Aorta (tissue), 5 donors: Measurements from ENCODE around the gene BSND. TPM values are rescaled to one million over a fixed set of nuclear protein-coding genes. Genes with fewer than 3 reads are reported as not detected.
A peak's percentile ranks its signal among the peaks of the same experiment; 100 is the strongest.

Source experiments
- ATAC-seq: fragments of 200-7000 bp; cut with Tn5 transposase; one replicate; pipeline ENCODE4 v1.9.1; 2022; ENCODE audit warnings: moderate library complexity; ENCODE audit not compliant: low FRiP score
- DNase-seq, 2 donors: peaks; one replicate each; pipeline ENCODE4 v3.0.0-alpha.2; 2020
- H3K27ac ChIP-seq, 2 donors: one replicate each; pipeline ENCODE4 v1.5.1; 2013; ENCODE audit warnings: low read length in 2 of 2, mild to moderate bottlenecking in 2 of 2, moderate library complexity in 2 of 2, control low read depth in 1 of 2, inconsistent platforms in 1 of 2, low read depth in 1 of 2
- H3K27me3 ChIP-seq, 2 donors: one replicate each; pipeline ENCODE4 v1.6.1; 2013; ENCODE audit warnings: control low read depth in 1 of 2, low read length in 1 of 2, mild to moderate bottlenecking in 1 of 2, moderate library complexity in 1 of 2; ENCODE audit not compliant: insufficient read depth in 2 of 2, control insufficient read depth in 1 of 2
- H3K36me3 ChIP-seq, 2 donors: one replicate each; pipeline ENCODE4 v1.6.1; 2013; ENCODE audit warnings: control low read depth in 1 of 2, low read length in 1 of 2, mild to moderate bottlenecking in 1 of 2; ENCODE audit not compliant: insufficient read depth in 2 of 2, control insufficient read depth in 1 of 2
- H3K4me1 ChIP-seq, 2 donors: one replicate each; pipeline ENCODE4 v1.6.1; 2013; ENCODE audit warnings: low read length in 2 of 2, control low read depth in 1 of 2, mild to moderate bottlenecking in 1 of 2, moderate library complexity in 1 of 2; ENCODE audit not compliant: insufficient read depth in 2 of 2, control insufficient read depth in 1 of 2
- H3K4me3 ChIP-seq, 2 donors: one replicate each; pipeline ENCODE4 v1.5.1; 2013; ENCODE audit warnings: low read length in 2 of 2, control low read depth in 1 of 2, mild to moderate bottlenecking in 1 of 2
- H3K9me3 ChIP-seq: one replicate; pipeline ENCODE4 v1.6.1; 2013; ENCODE audit warnings: mild to moderate bottlenecking, low read length; ENCODE audit not compliant: control insufficient read depth
- WGBS, 2 donors: extraction: QIAGEN DNeasy Blood & Tissue Kit; methylation state at CpG; one replicate each; pipeline ENCODE4 v1.1.7; 2013; 5-methylcytosine and 5-hydroxymethylcytosine counted together
- intact Hi-C, 2 donors: fragments of 100-400 bp; cut with DNase I; formaldehyde crosslinking; loops; one replicate each; pipeline versions ENCODE4 v1.14.2 to v1.15.0; 2022
- polyA plus RNA-seq, 2 donors: library from polyadenylated mRNA; stranded (reverse); fragments of 200-250 nt; gene quantifications; one replicate each; pipeline ENCODE4 v1.2.3, GENCODE V29; 2013
- total RNA-seq, 2 donors: library from RNA; stranded (reverse); fragmentation: NEBNext Ultra II Directional; extraction: Animal tissue kit (Norgen Biotek cat#: 25700); gene quantifications; one replicate each; pipeline ENCODE4 v1.2.1, GENCODE V29; 2021
- donor health status: healthy with polysubstance abuse.
- donor health status: Bipolar disorder and iron deficiency.
- donor health status: DM: no; HTN: no; CAD: no.
- donor health status: DM: no; HTN: no; CAD: no.
- donor health status: DM: yes; HTN: yes; CAD: no.

Gene BSND
- total and polyA plus RNA-seq, 4 donors, result not detected

- intact Hi-C loops, result no loop called here
- Histone ChIP-seq H3K27me3 (no peaks in the 10 kb centered on the region), H3K36me3 (no peaks in the 10 kb centered on the region), H3K4me3 (no peak overlapping the region), H3K4me1 (no peaks in the 10 kb centered on the region), H3K27ac (no peak overlapping the region), H3K9me3 (no peaks in the 10 kb centered on the region)
- DNase-seq, result no peak
- no peak for ATAC-seq
- WGBS, 2 donors, result 97 to 100% methylated on average over 2 of the region's 2 CpGs
Measured at GRCh38 chr1:55043011-55043410, 44.3 kb downstream of the BSND start.

GRCh38 chr1:55043726-55044125, 45.0 kb downstream of the BSND start:
- DNase-seq, result peak in 1 of 2 donors; percentile 54
- Histone ChIP-seq H3K27me3 (no peaks in the 10 kb centered on the region), H3K9me3 (no peaks in the 10 kb centered on the region), H3K36me3 (no peaks in the 10 kb centered on the region), H3K4me1 (no peaks in the 10 kb centered on the region), H3K27ac (no peak overlapping the region), H3K4me3 (no peak overlapping the region)
- no peak for ATAC-seq
- WGBS, 2 donors, result 97% methylated on average over 9 of the region's 9 CpGs
- intact Hi-C loops, result no loop called here

DNA sequence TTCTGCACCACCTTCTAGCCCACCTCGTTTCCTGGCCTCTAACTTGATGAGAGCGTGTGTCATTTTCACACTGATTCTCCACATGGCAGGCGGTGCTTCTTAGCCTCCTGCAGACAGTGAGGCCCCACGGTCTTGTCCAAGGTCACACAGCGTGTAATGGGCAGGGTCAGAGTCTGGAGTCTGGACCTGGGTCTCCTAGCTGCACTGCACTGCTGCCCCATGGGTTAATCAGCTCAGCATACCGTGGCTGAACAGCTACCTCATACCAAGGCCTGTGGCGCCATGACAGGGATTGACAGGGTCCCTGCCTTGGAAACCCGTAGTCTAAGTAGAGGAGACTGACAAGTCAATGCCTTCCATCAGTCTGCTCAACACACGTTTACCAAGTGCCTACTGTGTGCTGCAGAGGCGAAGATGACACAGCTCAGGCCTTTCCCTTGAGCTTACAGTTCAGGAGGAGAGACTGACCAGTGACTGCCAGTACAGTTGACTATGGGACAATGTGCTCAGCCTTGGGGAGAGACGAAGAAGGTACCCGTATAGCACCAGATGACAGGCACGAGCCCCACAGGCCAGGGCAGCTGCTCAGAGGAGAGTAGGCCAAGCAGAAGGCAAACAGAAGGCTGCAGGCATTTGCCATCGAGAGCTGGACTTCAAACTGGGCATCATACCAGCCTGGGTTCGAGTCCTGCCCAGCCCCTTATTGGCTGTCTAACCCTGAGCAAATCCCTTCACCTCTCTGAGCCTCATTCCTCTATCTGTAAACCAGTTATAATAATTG, 46.1 kb downstream of the BSND start:
- ATAC-seq, result no peak
- no peak overlapping the region for H3K4me3 ChIP-seq
- no peaks in the 10 kb centered on the region for H3K27me3 ChIP-seq
- H3K9me3 ChIP-seq, result no peaks in the 10 kb centered on the region
- no peaks in the 10 kb centered on the region for H3K4me1 ChIP-seq
- intact Hi-C loops, result no loop called here
- 93% methylated on average over 15 of the region's 15 CpGs for WGBS, 2 donors
- H3K27ac ChIP-seq, result no peak overlapping the region
- DNase-seq, result peak in 1 of 2 donors; percentile 42
- H3K36me3 ChIP-seq, result no peaks in the 10 kb centered on the region

DNA sequence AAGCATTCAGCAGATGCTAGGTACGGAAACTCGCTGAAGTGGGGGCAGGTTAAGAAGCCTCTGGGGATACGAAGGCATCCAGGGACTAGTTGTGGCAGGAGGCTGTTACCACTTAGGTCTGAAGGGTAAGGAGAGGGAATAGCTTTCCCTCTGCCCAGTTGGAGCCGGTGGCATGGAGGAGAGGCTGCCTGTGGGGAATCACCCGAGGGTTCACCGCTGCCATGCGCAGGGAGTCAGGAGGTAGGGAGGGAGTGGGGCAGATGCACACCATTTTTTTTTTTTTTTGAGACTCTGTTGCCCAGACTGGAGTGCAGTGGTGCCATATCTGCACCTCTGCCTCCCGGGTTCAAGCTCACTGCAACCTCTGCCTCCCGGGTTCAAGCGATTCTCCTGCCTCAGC, 46.7 kb downstream of the BSND start:
- DNase-seq (peak in 1 of 2 donors; percentile 35), ATAC-seq (no peak)
- H3K4me3 ChIP-seq, result no peak overlapping the region
- H3K4me1 ChIP-seq, result no peaks in the 10 kb centered on the region
- H3K27ac ChIP-seq, result no peak overlapping the region
- whole genome bisulfite sequencing, 2 donors, result 97 to 98% methylated on average over 10 of the region's 10 CpGs
- H3K27me3 ChIP-seq, result no peaks in the 10 kb centered on the region
- no peaks in the 10 kb centered on the region for H3K36me3 ChIP-seq
- intact Hi-C loops, result no loop called here
- H3K9me3 ChIP-seq, result no peaks in the 10 kb centered on the region

DNA sequence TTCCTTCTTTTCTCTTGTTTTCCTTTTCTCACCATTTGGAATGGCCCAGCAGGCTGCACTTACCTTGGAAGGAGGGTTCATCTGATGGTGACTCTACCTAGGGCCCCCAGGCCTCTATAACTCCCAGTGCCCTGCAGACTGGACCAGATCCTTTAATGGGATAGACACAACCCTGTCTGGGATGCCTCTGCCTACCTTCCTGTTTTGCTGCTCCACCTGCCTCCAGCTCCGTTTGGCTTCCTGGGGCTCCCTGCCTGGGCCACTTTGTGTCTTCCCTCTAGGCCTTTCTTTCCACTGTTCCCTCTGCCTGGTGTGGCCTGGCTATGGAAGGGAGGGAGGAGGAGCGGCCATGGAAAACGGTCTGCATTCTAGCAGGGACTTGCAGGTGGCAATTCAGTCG, 48.1 kb downstream of the BSND start:
- no peaks in the 10 kb centered on the region for H3K4me1 ChIP-seq
- H3K36me3 ChIP-seq, result no peaks in the 10 kb centered on the region
- DNase-seq (peak in 1 of 2 donors; percentile 26), ATAC-seq (no peak)
- no peak overlapping the region for H3K27ac ChIP-seq
- H3K27me3 ChIP-seq, result no peaks in the 10 kb centered on the region
- intact Hi-C loops, result no loop called here
- no peak overlapping the region for H3K4me3 ChIP-seq
- 89 to 92% methylated on average over 4 of the region's 4 CpGs for WGBS, 2 donors
- no peaks in the 10 kb centered on the region for H3K9me3 ChIP-seq

- 96 to 100% methylated on average over 3 of the region's 3 CpGs for WGBS, 2 donors
- no peak for ATAC-seq
Measured at GRCh38 chr1:55047611-55048010, 48.9 kb downstream of the BSND start.

DNA sequence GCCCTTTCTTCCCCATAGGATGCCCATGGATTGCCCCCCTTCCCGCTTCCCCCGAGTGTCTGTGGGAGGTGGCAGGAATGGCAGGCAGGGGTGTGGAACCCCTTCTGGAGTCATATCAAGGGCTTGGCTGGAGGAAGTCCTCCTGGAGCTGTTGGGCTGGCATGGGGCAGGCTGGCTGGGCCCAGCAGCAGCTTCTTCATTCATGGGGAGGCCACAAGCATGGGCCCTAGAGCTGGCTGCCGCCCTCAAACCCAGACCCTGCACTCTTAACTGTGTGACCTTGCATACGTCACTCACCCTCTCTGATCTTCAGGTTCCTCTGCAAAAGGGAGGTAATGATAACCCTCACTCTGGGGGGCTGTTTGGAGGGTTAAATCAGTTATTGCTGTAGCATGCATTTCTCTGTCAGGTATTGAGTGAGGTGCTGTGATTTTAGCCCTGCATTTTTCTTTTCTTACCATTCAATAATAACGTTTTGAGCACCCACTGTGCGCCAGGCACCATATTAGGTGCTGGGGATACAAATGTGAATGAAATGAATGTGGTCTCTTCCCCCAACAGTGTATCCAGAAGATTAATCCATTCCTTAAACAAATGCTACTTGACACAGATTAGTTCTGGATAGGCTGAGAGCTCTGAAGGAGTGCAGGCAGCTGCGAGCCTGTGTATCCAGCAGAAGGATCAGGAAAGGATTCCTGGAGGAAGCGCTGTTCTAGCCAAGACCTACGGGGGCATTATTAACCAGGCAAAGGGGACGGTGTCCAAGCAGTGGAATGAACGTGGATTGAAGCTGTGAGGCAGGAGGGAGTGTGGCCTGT, 49.9 kb downstream of the BSND start:
- no peak overlapping the region for H3K4me3 ChIP-seq
- intact Hi-C loops, result no loop called here
- H3K9me3 ChIP-seq, result no peaks in the 10 kb centered on the region
- no peaks in the 10 kb centered on the region for H3K36me3 ChIP-seq
- H3K27ac ChIP-seq, result no peak overlapping the region
- no peaks in the 10 kb centered on the region for H3K4me1 ChIP-seq
- 89% methylated on average over 11 of the region's 11 CpGs for WGBS, 2 donors
- ATAC-seq (no peak), DNase-seq (peak in 1 of 2 donors; percentile 55)
- H3K27me3 ChIP-seq, result no peaks in the 10 kb centered on the region

More at GRCh38 chr1:55047611-55048010, 48.9 kb downstream of the BSND start:
- H3K27ac ChIP-seq, result no peak overlapping the region
- peak in 1 of 2 donors; percentile 32 for DNase-seq
- no peaks in the 10 kb centered on the region for H3K4me1 ChIP-seq
- no peaks in the 10 kb centered on the region for H3K36me3 ChIP-seq
- H3K4me3 ChIP-seq, result no peak overlapping the region
- intact Hi-C loops, result no loop called here
- no peaks in the 10 kb centered on the region for H3K9me3 ChIP-seq
- H3K27me3 ChIP-seq, result no peaks in the 10 kb centered on the region

DNA sequence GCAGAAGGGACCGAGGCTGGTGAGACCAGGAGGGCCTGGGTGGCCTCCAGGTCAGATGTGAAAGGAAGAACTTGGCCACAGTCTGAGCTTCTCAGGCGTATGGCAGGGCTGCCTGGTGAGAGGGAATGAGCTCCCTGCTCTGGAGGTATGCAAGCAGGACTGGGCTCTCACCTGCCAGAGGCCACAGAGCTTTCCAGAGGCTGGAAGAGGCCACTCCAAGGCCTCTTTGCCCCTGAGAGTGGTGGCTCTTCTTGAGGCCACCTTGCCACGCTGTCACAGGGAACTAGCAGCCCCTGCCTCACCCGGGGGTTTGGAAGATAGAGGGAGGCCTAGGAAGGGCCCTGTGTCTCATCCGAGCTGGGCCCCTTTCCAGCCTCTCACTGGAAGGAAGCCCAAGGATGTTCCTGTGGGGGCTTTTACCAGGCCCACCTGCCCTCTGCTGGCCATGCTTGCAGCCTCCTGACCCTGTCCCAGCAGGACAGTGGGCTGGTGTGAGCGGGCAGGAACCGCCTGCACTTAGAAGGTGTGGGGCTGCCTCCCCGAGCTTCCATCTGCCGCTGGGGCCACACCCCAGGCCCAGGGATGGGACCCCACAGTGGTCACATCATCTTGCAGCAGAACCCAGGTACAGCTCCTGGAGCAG, 50.7 kb downstream of the BSND start:
- H3K27me3 ChIP-seq, result no peaks in the 10 kb centered on the region
- no peak overlapping the region for H3K4me3 ChIP-seq
- intact Hi-C loops, result no loop called here
- no peak for ATAC-seq
- H3K36me3 ChIP-seq, result no peaks in the 10 kb centered on the region
- no peaks in the 10 kb centered on the region for H3K9me3 ChIP-seq
- no peak overlapping the region for H3K27ac ChIP-seq
- DNase-seq, result peak in 1 of 2 donors; percentile 47
- no peaks in the 10 kb centered on the region for H3K4me1 ChIP-seq
- 93 to 94% methylated on average over 9 of the region's 9 CpGs for WGBS, 2 donors
